HG02885 (cell line): ENCODE measurements around the gene S100A8.
"Not testable (repeated sequence)": the region's sequence is repeated elsewhere in the genome, so short reads cannot be mapped to it uniquely, and the experiment has no call there.

ENCODE experiments used
- ATAC-seq: cut with Tn5 transposase; IDR thresholded peaks from one replicate; pipeline ENCODE4 v1.9.1; 2021; ENCODE audit warnings: mild to moderate bottlenecking; ENCODE audit not compliant: unreplicated experiment, poor library complexity

Gene S100A8

GRCh38 chr1:153349363-153350320 lies 41.2 kb downstream of the S100A8 start:
- no peak for ATAC-seq

- no peak for ATAC-seq
Observed at GRCh38 chr1:153348511-153349362, 42.1 kb downstream of the S100A8 start, which contains the start of gene PGLYRP4. Gene PGLYRP4 (minus strand): TSS chr1:153348841. CDS start chr1:153347932, 909 bp downstream.

DNA sequence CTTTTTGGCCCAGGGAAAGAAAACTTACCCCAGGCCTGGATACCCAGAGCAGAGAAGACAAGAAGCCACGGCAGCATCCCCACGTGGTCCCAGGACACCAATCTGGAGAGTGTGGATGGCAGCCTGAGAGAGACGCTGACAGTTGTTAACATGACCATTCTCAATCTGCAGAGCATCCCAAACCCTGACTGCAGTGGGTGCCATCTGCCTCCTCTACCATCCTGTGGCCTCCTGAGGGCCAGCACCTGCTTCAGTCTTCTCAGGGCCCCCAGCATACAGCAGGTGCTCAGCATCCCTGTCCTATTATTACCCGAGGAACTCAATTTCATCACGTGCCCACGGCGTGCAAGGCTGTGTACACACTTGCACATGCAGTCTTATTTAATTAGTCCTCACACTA lies 43.0 kb downstream of the S100A8 start:
- ATAC-seq = no peak

- not testable (repeated sequence) for ATAC-seq
Observed at GRCh38 chr1:153347049-153347448, 43.8 kb downstream of the S100A8 start.

- no peak for ATAC-seq
Observed at GRCh38 chr1:153346077-153346723, 44.7 kb downstream of the S100A8 start.

DNA sequence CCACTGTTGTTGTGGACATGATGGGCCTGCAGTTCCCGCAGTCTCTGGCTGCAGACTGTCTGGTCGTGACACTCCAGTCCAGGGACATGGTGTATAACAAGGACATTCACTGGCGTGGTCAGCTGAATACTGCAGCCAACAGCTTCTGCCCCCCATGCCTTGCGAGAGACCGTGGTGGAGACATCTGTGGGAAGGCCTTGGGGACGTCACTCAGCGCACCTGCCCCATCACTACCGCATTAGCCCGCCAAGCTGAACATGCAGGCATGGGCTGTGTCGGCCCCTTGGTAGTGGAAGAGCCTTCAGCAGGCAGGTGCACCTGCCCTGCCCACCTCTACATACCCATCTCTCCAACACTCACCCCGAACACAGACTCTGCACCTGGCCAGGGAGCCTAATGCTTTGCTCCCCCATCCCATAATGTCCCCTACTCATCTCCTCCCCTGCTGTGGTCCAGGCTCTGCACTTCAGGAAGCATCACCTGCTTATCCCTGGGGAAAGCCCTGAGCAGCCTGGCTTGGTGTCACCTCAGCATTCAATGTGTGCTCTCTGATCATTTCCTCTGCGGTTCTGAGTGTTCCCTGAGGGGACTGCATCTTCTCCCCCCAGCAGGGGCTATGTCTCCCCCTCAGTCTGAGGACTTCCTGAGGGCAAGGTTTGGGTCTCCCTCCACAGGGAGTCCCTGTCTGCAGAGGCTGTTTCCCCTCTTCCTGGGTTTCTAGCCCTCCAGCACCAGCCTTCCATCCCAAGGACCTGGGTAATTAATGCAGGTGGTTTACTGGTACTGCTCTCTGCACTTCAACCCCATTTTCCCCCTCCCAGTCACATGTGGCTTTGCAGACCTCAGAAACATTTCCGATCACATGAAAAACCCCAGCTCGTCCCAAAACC lies 45.4 kb downstream of the S100A8 start:
- ATAC-seq = no peak

DNA sequence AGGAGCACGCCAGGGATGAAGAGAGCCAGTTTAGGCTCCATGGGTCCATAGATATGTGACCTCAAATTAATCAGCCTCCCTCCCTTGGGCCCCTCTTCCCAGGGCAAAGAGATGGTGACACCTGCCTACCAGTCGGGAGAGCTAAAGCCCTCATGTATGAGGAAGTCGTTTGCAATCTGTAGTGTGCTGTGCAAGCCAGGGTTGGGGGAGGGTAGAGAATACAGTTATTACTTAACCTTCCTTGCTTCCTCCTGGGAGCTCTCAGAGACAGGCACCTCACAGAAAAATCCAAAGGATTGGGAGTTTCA lies 46.2 kb downstream of the S100A8 start:
- ATAC-seq = no peak

GRCh38 chr1:153343811-153344717 lies 46.8 kb downstream of the S100A8 start:
- no peak for ATAC-seq

DNA sequence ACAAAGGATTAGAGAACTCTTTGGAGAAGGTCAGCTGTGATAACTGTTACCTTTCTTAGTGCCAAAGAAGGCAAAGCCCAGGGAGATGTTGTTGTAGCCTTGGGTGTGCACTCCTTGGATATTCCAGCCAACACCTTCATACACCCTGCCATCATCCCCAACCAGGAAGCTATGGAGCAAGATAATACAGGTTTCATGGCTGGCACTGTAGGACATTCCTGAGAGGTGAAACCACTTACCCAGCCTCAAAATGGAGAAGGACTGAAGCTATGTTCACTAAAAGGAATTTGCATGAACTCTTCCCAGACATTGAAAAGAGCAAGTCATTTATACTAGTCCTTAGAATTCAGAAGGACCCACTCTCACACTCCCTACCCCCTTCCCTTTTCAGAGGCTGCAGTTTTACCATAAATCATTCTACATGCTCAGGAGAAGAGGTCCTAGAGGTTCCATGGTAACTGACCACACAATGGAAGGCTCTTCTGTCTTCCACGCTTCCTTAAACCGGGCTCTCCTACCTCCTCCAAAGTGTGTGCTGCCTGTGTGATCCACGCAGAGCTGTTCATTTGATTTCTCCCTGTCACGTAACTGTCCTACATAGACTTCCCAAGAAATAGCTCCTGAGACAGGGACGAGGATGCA lies 47.7 kb downstream of the S100A8 start:
- ATAC-seq = no peak

DNA sequence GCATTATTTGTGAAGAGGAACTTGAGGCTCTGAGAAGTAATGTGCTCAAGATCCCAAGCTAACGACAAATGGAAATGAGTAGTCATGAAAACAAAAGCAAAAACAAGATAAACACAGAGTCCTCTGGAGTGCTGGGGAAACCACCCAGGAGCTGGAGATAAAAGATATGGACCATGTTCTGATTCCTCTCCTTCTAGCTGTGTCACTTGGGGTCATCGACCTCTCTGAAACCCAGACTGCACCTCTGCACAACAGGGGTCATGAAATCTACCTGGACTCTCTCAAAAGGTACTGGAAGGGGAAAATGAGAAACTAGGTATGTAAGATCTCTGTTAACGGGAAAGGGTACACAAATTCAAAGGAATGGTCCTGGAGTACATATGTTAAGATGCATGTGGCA lies 48.7 kb downstream of the S100A8 start:
- no peak for ATAC-seq

DNA sequence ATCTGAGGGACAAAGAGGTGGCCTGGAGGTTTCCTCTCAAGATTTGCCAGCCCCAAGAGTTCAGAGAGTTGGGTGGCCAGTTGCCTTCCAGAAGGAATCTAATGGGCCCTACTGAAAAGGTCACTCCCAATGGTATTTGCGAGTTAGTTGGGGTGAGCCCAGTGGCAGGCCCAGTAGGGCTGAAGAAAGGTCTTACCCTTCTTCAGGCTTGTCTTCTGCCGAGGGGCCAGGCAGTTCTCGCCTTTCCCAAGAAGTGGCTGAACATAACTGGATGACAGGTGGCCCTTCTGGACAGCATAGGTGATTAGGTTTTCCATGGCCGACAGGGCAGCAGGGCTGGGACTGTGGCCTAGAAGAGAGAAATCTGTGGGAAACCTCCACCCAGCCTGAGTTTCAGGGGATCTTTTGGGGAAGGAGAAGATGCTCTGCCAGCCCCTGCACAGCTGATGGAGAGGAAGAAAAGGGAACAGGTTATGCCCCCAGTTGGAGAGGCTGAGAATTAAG lies 49.4 kb downstream of the S100A8 start:
- no peak for ATAC-seq

- ATAC-seq = no peak
Observed at GRCh38 chr1:153340356-153340755, 50.5 kb downstream of the S100A8 start.
